Heart left ventricle (tissue), 13 donors: ENCODE results near the gene COG2.

Experiments used
- CTCF ChIP-seq, 12 donors: fragments of 200-600 bp; sonication (generic) in 4 of 12; IDR thresholded peaks; one replicate each; pipeline versions ENCODE4 v1.5.0 to v1.8.0; 2018 to 2022; ENCODE audit warnings: antibody characterized with exemption in 12 of 12, mild to moderate bottlenecking in 5 of 12
- POLR2A ChIP-seq, 2 donors: fragments of 450-650 bp; IDR thresholded peaks; one replicate each; pipeline ENCODE4 v1.6.1; 2017; ENCODE audit warnings: antibody characterized with exemption in 2 of 2, mild to moderate bottlenecking in 2 of 2, moderate library complexity in 2 of 2
- donor health status: ischemic (EF 13 %, LVEDD 7.1; RV severe dilation, severe dysfunction).
- donor health status: DM: no; HTN: yes; CAD: no.
- donor health status: DM: no; HTN: no; CAD: no.
- donor health status: ischemic (EF 25% LVEDD 6.9; RV normal size, moderate dysfunction).
- donor health status: ischemic (EF 25% LVEDD 5.7; RV mildly dilated, moderate dysfunction).
- donor health status: ischemic (EF 35%, LVEDD 5.7; RV mildly dilated, moderate dysfunction).
- donor health status: nonischemic (EF 11% LVEDD 7.7; RV severe dilation, severe dysfunction).
- donor health status: DM: yes; HTN: yes; CAD: no.
- donor health status: PGD.
- donor health status: ischemic (EF 29% LVEDD 5.4; RV normal size, mild dysfunction).
- donor health status: nonischemic (EF 23%, LVEDD 6.1; RV moderate dilation, normal function).

DNA sequence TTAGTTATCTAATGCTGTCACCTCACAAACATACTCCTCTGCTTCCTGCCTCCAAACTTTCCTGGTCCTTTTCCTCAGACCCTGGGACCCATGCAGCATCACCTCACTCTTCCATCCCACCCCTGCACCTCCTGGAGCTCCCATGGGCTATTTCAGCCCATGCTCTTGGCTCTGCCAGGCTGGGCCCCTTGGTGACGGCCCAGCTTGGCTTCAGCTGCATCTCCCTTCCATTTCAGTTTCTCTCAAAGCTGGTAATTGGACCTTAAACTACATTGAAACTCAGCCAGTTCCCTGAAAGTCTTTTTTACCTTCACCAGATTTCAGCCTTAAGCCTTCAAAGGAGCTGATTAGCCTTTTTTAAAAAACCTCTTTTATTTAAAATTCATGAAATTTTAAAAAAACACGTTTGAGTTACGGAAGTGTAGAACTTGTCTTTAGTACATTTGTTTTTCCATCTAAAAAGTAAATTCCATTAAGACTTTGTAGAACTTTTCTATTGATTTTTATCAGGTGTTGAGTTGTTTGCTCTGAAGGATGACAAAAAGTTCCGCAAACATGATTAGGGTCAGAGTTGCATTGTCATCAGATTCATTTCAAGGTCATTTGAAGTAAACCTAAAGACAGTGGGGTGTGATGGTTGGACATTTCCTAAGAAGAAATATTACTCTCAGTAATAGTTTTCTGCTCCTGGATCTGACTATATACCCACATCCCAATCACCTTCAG, 38.2 kb downstream of the COG2 start:
- TF ChIP-seq CTCF (IDR thresholded peaks at IDR 0.05): no peak
- TF ChIP-seq POLR2A (IDR thresholded peaks at IDR 0.05): no peak
